Measurements from ENCODE around the gene SHC4.

DNA sequence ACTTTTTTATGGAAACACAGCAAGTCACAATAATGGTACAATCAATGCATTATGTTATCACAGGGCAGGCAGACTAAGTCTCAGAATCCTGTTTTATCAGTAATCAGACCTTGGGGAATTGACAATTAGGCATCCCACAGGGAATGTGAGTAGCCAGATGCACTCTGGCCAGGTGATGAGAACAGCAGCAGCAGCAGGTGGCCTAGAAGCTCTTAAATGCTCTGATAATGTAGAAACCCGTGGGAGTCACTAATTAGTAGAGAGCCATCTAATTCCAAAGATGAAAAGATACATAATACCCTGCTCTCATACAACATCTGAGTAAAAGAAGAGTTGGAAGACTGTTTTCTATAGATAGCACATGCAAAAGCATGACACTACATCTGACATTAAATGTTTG lies 165.4 kb downstream of the SHC4 start:
- TF ChIP-seq, protein P1, sequence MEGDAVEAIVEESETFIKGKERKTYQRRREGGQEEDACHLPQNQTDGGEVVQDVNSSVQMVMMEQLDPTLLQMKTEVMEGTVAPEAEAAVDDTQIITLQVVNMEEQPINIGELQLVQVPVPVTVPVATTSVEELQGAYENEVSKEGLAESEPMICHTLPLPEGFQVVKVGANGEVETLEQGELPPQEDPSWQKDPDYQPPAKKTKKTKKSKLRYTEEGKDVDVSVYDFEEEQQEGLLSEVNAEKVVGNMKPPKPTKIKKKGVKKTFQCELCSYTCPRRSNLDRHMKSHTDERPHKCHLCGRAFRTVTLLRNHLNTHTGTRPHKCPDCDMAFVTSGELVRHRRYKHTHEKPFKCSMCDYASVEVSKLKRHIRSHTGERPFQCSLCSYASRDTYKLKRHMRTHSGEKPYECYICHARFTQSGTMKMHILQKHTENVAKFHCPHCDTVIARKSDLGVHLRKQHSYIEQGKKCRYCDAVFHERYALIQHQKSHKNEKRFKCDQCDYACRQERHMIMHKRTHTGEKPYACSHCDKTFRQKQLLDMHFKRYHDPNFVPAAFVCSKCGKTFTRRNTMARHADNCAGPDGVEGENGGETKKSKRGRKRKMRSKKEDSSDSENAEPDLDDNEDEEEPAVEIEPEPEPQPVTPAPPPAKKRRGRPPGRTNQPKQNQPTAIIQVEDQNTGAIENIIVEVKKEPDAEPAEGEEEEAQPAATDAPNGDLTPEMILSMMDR (IDR thresholded peaks at IDR 0.05) = no peak
- TF ChIP-seq POLR2AphosphoS5 (IDR thresholded peaks at IDR 0.05) = no peak
- TF ChIP-seq POLR2A (IDR thresholded peaks at IDR 0.05) = no peak
